HEK293 (cell line): ENCODE data around the gene GCNT2.
A peak's percentile ranks its signal among the peaks of the same experiment; 100 is the strongest.

ENCODE experiments used
- CTCF ChIA-PET: fragments of 350-600 bp; formaldehyde crosslinking; extraction: SDS; loops from one replicate; lab custom pipeline; 2021; ENCODE audit warnings: antibody characterized with exemption; lab: Yijun Ruan, JAX
- POLR2A ChIA-PET: fragments of 300-600 bp; formaldehyde crosslinking; extraction: SDS; loops from one replicate; lab custom pipeline; 2020; ENCODE audit warnings: antibody characterized with exemption, inconsistent platforms; lab: Yijun Ruan, JAX
- H3K27ac ChIP-seq: fragments of 200-500 bp; sonication (Bioruptor generic); 2 replicates; pipeline ENCODE4 v1.5.1; 2014; ENCODE audit warnings: low read depth, low read length, control low read depth, inconsistent platforms; ENCODE audit errors: extremely low read depth
- H3K36me3 ChIP-seq, 2 experiments: fragments of 200-500 bp in 1 of 2; sonication (Bioruptor generic) in 1 of 2; 1 replicate in 1 of 2; 2 replicates in 1 of 2; pipeline ENCODE4 v1.5.1; 2014 to 2017; ENCODE audit warnings: inconsistent platforms in 2 of 2, low read length in 2 of 2; ENCODE audit not compliant: control insufficient read depth in 2 of 2, insufficient read depth in 1 of 2
- H3K4me1 ChIP-seq: fragments of 200-500 bp; sonication (Bioruptor generic); 2 replicates; pipeline ENCODE4 v1.5.1; 2014; ENCODE audit warnings: mild to moderate bottlenecking, low read length, inconsistent platforms; ENCODE audit not compliant: control insufficient read depth, insufficient read depth
- H3K4me3 ChIP-seq: 2 replicates; pipeline ENCODE4 v1.5.1; 2011; ENCODE audit warnings: low read depth, mild to moderate bottlenecking, control low read depth, low read length, moderate library complexity
- H3K9me3 ChIP-seq: fragments of 200-500 bp; sonication (Bioruptor generic); 2 replicates; pipeline ENCODE4 v1.5.1; 2014; ENCODE audit warnings: low read depth, low read length, inconsistent platforms; ENCODE audit not compliant: control insufficient read depth, insufficient read depth
- BCL11A ChIP-seq: fragments of 450-650 bp; formaldehyde crosslinking; IDR thresholded peaks from 2 replicates; pipeline ENCODE4 v1.5.1; 2016; ENCODE audit warnings: low read depth, missing biosample characterization, missing genetic modification characterization
- TCF7L2 ChIP-seq: IDR thresholded peaks from 2 replicates; pipeline ENCODE4 v1.6.1; 2011; ENCODE audit warnings: low read depth, mild to moderate bottlenecking, inconsistent platforms, low read length, moderate library complexity, borderline replicate concordance
- ZNF621 ChIP-seq: fragments of 450-650 bp; formaldehyde crosslinking; IDR thresholded peaks from 2 replicates; pipeline ENCODE4 v1.5.1; 2017; ENCODE audit warnings: missing biosample characterization, missing genetic modification characterization
- ZXDB ChIP-seq: fragments of 450-650 bp; formaldehyde crosslinking; IDR thresholded peaks from 2 replicates; pipeline ENCODE4 v1.5.1; 2016; ENCODE audit warnings: missing biosample characterization, missing genetic modification characterization
- TF ChIP-seq, protein P1 (sequence below): fragments of 450-650 bp; IDR thresholded peaks from 2 replicates; pipeline ENCODE4 v1.5.1; 2018; ENCODE audit warnings: missing biosample characterization, mild to moderate bottlenecking, missing genetic modification characterization
- TF ChIP-seq, protein P2 (sequence below): fragments of 450-650 bp; formaldehyde crosslinking; IDR thresholded peaks from 2 replicates; pipeline ENCODE4 v1.5.1; 2016; ENCODE audit warnings: missing biosample characterization, missing genetic modification characterization, borderline replicate concordance
- TF ChIP-seq, protein P3 (sequence below): fragments of 450-650 bp; formaldehyde crosslinking; IDR thresholded peaks from 2 replicates; pipeline ENCODE4 v1.5.1; 2016; ENCODE audit warnings: missing biosample characterization, missing genetic modification characterization
- TF ChIP-seq, protein P4 (sequence below): fragments of 450-650 bp; formaldehyde crosslinking; IDR thresholded peaks from 2 replicates; pipeline ENCODE4 v1.5.1; 2016; ENCODE audit warnings: missing biosample characterization, missing genetic modification characterization

The GCNT2 gene

DNA sequence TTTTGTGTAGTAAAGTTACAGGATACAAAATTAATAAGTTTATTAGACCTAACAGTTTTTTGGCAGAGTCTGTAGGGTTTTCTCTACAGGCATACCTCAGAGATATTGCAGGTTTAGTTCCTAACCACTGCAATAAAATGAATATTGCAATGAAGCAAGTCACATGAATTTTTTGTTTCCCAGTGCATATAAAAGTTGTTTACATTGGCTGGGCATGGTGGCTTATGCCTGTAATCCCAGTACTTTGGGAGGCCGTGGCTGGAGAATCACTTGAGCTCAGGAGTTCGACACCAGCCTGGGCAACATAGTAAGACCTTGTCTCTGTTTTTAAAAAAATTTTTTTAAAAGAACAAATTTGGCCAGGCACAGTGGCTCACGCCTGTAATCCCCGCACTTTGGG, 157.3 kb downstream of the GCNT2 start:
- no peaks in the 10 kb centered on the region for H3K36me3 ChIP-seq
- TF ChIP-seq, protein P1, sequence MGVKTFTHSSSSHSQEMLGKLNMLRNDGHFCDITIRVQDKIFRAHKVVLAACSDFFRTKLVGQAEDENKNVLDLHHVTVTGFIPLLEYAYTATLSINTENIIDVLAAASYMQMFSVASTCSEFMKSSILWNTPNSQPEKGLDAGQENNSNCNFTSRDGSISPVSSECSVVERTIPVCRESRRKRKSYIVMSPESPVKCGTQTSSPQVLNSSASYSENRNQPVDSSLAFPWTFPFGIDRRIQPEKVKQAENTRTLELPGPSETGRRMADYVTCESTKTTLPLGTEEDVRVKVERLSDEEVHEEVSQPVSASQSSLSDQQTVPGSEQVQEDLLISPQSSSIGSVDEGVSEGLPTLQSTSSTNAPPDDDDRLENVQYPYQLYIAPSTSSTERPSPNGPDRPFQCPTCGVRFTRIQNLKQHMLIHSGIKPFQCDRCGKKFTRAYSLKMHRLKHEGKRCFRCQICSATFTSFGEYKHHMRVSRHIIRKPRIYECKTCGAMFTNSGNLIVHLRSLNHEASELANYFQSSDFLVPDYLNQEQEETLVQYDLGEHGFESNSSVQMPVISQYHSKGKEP (tag by site-specific recombination): peak; percentile 89
- TF ChIP-seq, protein P2, sequence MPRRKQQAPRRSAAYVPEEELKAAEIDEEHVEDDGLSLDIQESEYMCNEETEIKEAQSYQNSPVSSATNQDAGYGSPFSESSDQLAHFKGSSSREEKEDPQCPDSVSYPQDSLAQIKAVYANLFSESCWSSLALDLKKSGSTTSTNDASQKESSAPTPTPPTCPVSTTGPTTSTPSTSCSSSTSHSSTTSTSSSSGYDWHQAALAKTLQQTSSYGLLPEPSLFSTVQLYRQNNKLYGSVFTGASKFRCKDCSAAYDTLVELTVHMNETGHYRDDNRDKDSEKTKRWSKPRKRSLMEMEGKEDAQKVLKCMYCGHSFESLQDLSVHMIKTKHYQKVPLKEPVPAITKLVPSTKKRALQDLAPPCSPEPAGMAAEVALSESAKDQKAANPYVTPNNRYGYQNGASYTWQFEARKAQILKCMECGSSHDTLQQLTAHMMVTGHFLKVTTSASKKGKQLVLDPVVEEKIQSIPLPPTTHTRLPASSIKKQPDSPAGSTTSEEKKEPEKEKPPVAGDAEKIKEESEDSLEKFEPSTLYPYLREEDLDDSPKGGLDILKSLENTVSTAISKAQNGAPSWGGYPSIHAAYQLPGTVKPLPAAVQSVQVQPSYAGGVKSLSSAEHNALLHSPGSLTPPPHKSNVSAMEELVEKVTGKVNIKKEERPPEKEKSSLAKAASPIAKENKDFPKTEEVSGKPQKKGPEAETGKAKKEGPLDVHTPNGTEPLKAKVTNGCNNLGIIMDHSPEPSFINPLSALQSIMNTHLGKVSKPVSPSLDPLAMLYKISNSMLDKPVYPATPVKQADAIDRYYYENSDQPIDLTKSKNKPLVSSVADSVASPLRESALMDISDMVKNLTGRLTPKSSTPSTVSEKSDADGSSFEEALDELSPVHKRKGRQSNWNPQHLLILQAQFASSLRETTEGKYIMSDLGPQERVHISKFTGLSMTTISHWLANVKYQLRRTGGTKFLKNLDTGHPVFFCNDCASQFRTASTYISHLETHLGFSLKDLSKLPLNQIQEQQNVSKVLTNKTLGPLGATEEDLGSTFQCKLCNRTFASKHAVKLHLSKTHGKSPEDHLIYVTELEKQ (tag by site-specific recombination): no peak
- TF ChIP-seq, protein P3, sequence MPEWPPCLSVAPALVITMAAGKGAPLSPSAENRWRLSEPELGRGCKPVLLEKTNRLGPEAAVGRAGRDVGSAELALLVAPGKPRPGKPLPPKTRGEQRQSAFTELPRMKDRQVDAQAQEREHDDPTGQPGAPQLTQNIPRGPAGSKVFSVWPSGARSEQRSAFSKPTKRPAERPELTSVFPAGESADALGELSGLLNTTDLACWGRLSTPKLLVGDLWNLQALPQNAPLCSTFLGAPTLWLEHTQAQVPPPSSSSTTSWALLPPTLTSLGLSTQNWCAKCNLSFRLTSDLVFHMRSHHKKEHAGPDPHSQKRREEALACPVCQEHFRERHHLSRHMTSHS (tag by site-specific recombination): no peak
- no peak for TF ChIP-seq TCF7L2
- TF ChIP-seq ZXDB (tag by site-specific recombination): no peak
- TF ChIP-seq, protein P4, sequence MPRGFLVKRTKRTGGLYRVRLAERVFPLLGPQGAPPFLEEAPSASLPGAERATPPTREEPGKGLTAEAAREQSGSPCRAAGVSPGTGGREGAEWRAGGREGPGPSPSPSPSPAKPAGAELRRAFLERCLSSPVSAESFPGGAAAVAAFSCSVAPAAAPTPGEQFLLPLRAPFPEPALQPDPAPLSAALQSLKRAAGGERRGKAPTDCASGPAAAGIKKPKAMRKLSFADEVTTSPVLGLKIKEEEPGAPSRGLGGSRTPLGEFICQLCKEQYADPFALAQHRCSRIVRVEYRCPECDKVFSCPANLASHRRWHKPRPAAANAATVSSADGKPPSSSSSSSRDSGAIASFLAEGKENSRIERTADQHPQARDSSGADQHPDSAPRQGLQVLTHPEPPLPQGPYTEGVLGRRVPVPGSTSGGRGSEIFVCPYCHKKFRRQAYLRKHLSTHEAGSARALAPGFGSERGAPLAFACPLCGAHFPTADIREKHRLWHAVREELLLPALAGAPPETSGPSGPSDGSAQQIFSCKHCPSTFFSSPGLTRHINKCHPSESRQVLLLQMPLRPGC (tag by site-specific recombination): no peak
- no peak for TF ChIP-seq BCL11A (tag by site-specific recombination)
- no peak for TF ChIP-seq ZNF621 (tag by site-specific recombination)
- TF ChIP-seq, all 188 proteins: peak for 1
- Histone ChIP-seq H3K27ac (no peak overlapping the region), H3K4me1 (no peaks in the 10 kb centered on the region), H3K9me3 (no peaks in the 10 kb centered on the region), H3K4me3 (no peak overlapping the region)
- ChIA-PET CTCF (interaction anchor here (0.7 kb wide), 1 partner anchor 173 kb away, joined by 4 read pairs; no protein-coding TSS in a partner anchor), POLR2A (no interaction called here)
